Endothelial cell (in vitro differentiated cells): ENCODE data around the gene TMEM87B. TPM values are rescaled to one million over a fixed set of nuclear protein-coding genes. Genes with fewer than 3 reads are reported as not detected.
A peak's percentile ranks its signal among the peaks of the same experiment; 100 is the strongest.

Source experiments
- DNase-seq: peaks from one replicate; pipeline ENCODE4 v3.0.0; 2021; ENCODE audit warnings: low spot score
- H3K27ac Mint-ChIP-seq: one replicate; pipeline ENCODE4 v1.8.0; 2021; ENCODE audit warnings: mixed read lengths, inconsistent platforms; ENCODE audit not compliant: unreplicated experiment
- H3K27me3 Mint-ChIP-seq: one replicate; pipeline ENCODE4 v1.8.0; 2021; ENCODE audit warnings: mild to moderate bottlenecking, moderate library complexity, mixed read lengths, inconsistent platforms; ENCODE audit not compliant: unreplicated experiment
- H3K36me3 Mint-ChIP-seq: one replicate; pipeline ENCODE4 v1.8.0; 2021; ENCODE audit warnings: mild to moderate bottlenecking, low read depth, mixed read lengths, inconsistent platforms; ENCODE audit not compliant: unreplicated experiment
- H3K4me1 Mint-ChIP-seq: one replicate; pipeline ENCODE4 v1.8.0; 2021; ENCODE audit warnings: mild to moderate bottlenecking, mixed read lengths, inconsistent platforms; ENCODE audit not compliant: unreplicated experiment
- H3K4me3 Mint-ChIP-seq: one replicate; pipeline ENCODE4 v1.8.0; 2021; ENCODE audit warnings: mild to moderate bottlenecking, mixed read lengths, inconsistent platforms; ENCODE audit not compliant: unreplicated experiment
- H3K9me3 Mint-ChIP-seq: one replicate; pipeline ENCODE4 v1.8.0; 2021; ENCODE audit warnings: mixed read lengths, inconsistent platforms; ENCODE audit not compliant: unreplicated experiment
- long read RNA-seq: library from polyadenylated mRNA; unstranded; transcript quantifications from one replicate; pipeline ENCODE4 v2.0.0, GENCODE V29; 2020; ENCODE audit not compliant: unreplicated experiment
- total RNA-seq: library from RNA; stranded (reverse); fragmentation: NEBNext Ultra II Directional; extraction: Animal tissue kit (Norgen Biotek cat#: 25700); gene quantifications from one replicate; pipeline ENCODE4 v1.2.1, GENCODE V29; 2021; ENCODE audit not compliant: unreplicated experiment
- TF ChIP-seq, protein P1 (sequence below): fragments of 200-600 bp; sonication (generic); IDR thresholded peaks from one replicate; pipeline ENCODE4 v1.5.0; 2021; ENCODE audit warnings: antibody characterized with exemption; ENCODE audit not compliant: unreplicated experiment

Gene TMEM87B, protein sequence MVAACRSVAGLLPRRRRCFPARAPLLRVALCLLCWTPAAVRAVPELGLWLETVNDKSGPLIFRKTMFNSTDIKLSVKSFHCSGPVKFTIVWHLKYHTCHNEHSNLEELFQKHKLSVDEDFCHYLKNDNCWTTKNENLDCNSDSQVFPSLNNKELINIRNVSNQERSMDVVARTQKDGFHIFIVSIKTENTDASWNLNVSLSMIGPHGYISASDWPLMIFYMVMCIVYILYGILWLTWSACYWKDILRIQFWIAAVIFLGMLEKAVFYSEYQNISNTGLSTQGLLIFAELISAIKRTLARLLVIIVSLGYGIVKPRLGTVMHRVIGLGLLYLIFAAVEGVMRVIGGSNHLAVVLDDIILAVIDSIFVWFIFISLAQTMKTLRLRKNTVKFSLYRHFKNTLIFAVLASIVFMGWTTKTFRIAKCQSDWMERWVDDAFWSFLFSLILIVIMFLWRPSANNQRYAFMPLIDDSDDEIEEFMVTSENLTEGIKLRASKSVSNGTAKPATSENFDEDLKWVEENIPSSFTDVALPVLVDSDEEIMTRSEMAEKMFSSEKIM
- 22.6 TPM for total RNA-seq
- long read RNA-seq, full-length matches to known transcripts = 1 of 6 reads
- long read RNA-seq, partial matches to known transcripts = 3 of 6 reads
- long read RNA-seq, other reads (novel, unspliced or antisense) = 2 of 6 reads

DNA sequence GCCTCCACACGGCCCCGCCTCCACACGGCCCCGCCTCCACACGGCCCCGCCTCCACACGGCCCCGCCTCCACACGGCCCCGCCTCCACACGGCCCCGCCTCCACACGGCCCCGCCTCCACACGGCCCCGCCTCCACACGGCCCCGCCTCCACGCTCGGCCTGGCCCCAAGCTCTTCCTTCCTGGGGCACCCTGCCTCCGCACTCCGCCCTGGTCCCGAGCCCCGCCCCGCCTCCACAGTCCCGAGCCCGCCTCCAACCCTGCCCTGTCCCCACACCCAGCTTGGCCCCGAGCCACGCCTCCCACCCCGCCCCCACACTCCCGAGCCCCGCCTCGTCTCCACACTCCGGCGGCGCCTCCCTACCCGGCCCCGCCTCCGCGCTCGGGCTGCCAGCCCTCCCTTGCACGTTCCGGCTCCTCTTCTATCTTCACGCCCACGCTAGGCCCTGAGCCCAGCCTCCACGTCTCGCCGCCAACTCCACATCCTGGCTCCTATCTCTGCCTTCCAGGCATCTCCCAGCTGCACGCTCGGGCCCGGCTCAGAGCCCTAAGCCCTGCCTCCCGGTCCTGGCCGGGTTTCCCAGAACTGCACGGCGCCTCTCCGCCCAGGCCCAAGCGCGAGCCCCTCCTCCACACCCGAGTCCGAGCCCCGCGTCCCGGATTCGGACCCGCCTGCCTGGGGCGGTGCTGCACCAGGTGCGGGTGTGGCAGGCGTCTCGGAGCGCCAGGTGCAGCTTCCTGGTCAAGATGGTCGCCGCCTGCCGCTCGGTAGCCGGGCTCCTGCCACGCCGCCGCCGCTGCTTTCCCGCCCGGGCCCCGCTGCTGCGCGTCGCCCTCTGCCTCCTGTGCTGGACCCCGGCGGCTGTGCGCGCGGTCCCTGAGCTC is at the start of gene TMEM87B:
TMEM87B (plus strand) TSS at position 423 of the 883 bp plus-strand sequence; CDS start at position 746, 323 bp downstream.
- peaks cover 40% of the 10 kb centered on the region for H3K4me1 Mint-ChIP-seq
- H3K9me3 Mint-ChIP-seq = no peaks in the 10 kb centered on the region
- H3K36me3 Mint-ChIP-seq = peaks cover 12% of the 10 kb centered on the region
- peak within 1 kb of the TSS; percentile 97 for H3K4me3 Mint-ChIP-seq
- peak within 1 kb of the TSS; percentile 97 for H3K27ac Mint-ChIP-seq
- TF ChIP-seq, protein P1, sequence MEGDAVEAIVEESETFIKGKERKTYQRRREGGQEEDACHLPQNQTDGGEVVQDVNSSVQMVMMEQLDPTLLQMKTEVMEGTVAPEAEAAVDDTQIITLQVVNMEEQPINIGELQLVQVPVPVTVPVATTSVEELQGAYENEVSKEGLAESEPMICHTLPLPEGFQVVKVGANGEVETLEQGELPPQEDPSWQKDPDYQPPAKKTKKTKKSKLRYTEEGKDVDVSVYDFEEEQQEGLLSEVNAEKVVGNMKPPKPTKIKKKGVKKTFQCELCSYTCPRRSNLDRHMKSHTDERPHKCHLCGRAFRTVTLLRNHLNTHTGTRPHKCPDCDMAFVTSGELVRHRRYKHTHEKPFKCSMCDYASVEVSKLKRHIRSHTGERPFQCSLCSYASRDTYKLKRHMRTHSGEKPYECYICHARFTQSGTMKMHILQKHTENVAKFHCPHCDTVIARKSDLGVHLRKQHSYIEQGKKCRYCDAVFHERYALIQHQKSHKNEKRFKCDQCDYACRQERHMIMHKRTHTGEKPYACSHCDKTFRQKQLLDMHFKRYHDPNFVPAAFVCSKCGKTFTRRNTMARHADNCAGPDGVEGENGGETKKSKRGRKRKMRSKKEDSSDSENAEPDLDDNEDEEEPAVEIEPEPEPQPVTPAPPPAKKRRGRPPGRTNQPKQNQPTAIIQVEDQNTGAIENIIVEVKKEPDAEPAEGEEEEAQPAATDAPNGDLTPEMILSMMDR = no peak
- peak; percentile 98 for DNase-seq
- peaks cover 5% of the 10 kb centered on the region for H3K27me3 Mint-ChIP-seq

DNA sequence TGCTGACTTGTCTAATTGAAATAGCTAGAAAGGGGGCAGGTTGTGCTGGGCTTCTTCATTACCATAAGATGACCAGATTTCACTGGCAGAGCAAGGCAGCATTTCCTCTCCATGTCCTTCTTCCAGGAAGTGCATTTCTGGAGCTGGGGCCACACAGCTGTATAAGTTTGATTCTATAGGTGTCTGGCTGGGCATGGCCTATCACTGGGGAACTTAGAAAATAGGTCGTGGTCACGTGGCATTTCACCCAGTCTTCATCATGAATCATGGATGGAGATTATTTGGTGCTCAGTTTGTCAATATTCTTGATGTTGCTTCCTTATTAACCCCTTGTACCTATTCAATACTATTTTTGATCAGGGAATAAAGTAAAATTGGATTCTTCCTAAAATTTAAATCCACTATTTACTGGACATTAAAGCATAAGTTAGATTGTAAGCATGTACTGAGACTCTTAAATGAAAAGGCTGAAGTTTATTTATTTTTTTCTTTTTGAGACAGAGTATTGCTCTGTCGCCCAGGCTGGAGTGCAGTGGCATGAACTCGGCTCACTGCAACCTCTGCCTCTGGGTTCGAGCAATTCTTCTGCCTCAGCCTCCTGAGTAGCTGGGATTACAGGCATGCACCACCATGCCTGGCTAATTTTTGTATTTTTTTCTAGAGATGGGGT is 49.5 kb upstream of the TMEM87B start:
- no peaks in the 10 kb centered on the region for H3K9me3 Mint-ChIP-seq
- H3K4me1 Mint-ChIP-seq = peaks cover 6% of the 10 kb centered on the region
- H3K27me3 Mint-ChIP-seq = peaks cover 2% of the 10 kb centered on the region
- peaks cover 13% of the 10 kb centered on the region for H3K36me3 Mint-ChIP-seq
- H3K4me3 Mint-ChIP-seq = no peak overlapping the region
- no peak overlapping the region for H3K27ac Mint-ChIP-seq
- no peak for DNase-seq
- TF ChIP-seq, protein P1 = no peak

DNA sequence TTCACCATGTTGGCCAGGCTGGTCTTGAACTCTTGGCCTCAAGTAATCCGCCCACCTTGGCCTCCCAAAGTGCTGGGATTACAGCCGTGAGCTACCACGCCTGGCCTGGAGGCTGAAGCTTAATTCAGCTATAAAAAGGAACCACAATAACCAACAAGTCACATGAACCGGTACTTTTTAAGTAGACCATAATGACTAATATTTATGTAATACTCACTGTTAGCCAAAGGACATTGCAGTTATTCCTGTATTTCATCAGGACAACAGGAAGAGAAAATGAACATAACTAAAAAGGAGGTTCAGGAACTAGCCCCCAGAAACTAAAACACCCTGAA is 49.0 kb upstream of the TMEM87B start:
- TF ChIP-seq, protein P1 = no peak
- H3K36me3 Mint-ChIP-seq = peaks cover 13% of the 10 kb centered on the region
- H3K9me3 Mint-ChIP-seq = no peaks in the 10 kb centered on the region
- DNase-seq = no peak
- H3K4me1 Mint-ChIP-seq = peaks cover 6% of the 10 kb centered on the region
- H3K27me3 Mint-ChIP-seq = peaks cover 2% of the 10 kb centered on the region
- H3K4me3 Mint-ChIP-seq = no peak overlapping the region
- H3K27ac Mint-ChIP-seq = no peak overlapping the region

DNA sequence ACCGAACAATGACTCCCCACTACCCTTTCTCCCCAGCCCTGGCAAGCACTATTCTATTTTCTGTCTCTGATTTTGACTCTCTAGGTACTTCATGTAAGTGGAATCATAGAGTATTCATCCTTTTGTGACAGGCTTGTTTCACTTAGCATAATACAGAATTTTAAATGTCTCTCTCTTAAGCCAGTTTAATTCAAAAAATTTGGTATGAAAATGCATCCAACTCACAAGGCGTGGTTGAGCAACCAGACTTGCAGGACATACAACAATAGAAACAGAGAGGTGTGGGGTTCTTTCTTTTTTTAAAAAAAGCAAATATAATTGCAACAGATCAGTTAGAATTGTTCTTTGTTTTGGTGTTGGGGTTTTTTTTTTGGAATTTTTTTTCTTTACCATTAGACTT is 47.6 kb upstream of the TMEM87B start:
- no peak for DNase-seq
- Mint-ChIP-seq H3K27ac (no peak overlapping the region), H3K4me1 (peaks cover 6% of the 10 kb centered on the region), H3K9me3 (no peaks in the 10 kb centered on the region), H3K36me3 (peaks cover 19% of the 10 kb centered on the region), H3K27me3 (peaks cover 2% of the 10 kb centered on the region), H3K4me3 (no peak overlapping the region)
- TF ChIP-seq, protein P1 = no peak
